NB4 (cell line): Measurements from ENCODE around the gene GRM8.

Source experiments
- DNase-seq: peaks from one replicate; pipeline ENCODE4 v3.0.0; 2010; ENCODE audit warnings: low read depth
- H3K4me3 ChIP-seq: one replicate; pipeline ENCODE4 v1.5.1; 2011; ENCODE audit warnings: mild to moderate bottlenecking, low read depth, low read length, moderate library complexity
- CTCF ChIP-seq: IDR thresholded peaks from one replicate; pipeline ENCODE4 v1.5.1; 2012; ENCODE audit warnings: low read depth, low read length
- MYC ChIP-seq: IDR thresholded peaks from 2 replicates; pipeline ENCODE4 v1.6.1; 2011; ENCODE audit warnings: low read depth, low read length
- POLR2A ChIP-seq: IDR thresholded peaks from 2 replicates; pipeline ENCODE4 v1.6.1; 2011; ENCODE audit warnings: mild to moderate bottlenecking; ENCODE audit not compliant: insufficient read length; ENCODE audit errors: extremely low read depth
- TF ChIP-seq, protein P1 (sequence below): IDR thresholded peaks from 2 replicates; pipeline ENCODE4 v1.6.1; 2011; ENCODE audit warnings: low read depth, low read length

Gene GRM8

GRCh38 chr7:127066974-127067373 is 185.8 kb downstream of the GRM8 start:
- no peak overlapping the region for H3K4me3 ChIP-seq
- DNase-seq, result peak; percentile 46
- TF ChIP-seq, protein P1, sequence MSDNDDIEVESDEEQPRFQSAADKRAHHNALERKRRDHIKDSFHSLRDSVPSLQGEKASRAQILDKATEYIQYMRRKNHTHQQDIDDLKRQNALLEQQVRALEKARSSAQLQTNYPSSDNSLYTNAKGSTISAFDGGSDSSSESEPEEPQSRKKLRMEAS, result no peak
- TF ChIP-seq MYC, result no peak
- TF ChIP-seq POLR2A, result no peak
- peak; percentile 29 for TF ChIP-seq CTCF

DNA sequence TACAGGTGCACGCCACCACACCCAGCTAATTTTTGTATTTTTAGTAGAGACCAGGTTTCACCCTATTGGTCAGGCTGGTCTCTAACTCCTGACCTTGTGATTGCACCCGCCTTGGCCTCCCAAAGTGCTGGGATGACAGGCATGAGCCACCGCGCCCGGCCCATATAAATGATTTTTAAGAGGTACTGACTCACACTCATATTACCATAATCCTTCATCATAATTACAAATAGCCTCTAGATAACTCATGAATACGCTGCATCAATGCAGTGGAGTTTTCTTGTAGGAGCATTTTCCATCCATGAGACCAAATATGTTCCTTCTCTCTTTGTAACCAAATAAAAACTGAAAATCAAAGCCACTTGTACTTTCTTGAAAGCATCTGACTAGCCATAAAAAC is 193.3 kb downstream of the GRM8 start:
- no peak overlapping the region for H3K4me3 ChIP-seq
- DNase-seq, result no peak
- no peak for TF ChIP-seq CTCF
- TF ChIP-seq POLR2A, result no peak
- TF ChIP-seq, protein P1, result no peak
- no peak for TF ChIP-seq MYC

DNA sequence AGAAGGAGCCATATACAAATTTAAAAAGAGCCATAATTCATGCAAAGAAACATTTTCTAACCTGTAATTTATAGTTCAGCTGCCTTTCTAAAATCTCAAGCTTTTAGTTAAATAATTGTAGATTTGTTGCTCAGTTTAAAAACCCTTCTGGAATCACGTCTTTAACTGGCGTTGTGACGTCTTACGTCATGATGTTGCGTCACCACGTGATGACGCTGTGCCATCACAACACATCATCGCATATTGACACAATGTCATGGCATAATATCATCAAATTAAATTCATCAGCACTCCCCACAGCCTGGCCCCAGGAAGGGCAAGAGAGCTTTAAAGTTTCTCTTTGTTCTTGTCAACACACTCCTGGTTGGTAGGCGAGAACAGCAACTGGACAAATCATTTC is 194.8 kb downstream of the GRM8 start:
- H3K4me3 ChIP-seq, result no peak overlapping the region
- TF ChIP-seq CTCF (no peak), MYC (no peak), POLR2A (no peak)
- TF ChIP-seq, protein P1, result no peak
- peak; percentile 20 for DNase-seq

- DNase-seq, result no peak
- H3K4me3 ChIP-seq, result no peak overlapping the region
- TF ChIP-seq POLR2A (no peak), CTCF (no peak), MYC (no peak)
- TF ChIP-seq, protein P1, result no peak
These were observed 196.5 kb downstream of the GRM8 start for GRCh38 chr7:127056202-127056601.

DNA sequence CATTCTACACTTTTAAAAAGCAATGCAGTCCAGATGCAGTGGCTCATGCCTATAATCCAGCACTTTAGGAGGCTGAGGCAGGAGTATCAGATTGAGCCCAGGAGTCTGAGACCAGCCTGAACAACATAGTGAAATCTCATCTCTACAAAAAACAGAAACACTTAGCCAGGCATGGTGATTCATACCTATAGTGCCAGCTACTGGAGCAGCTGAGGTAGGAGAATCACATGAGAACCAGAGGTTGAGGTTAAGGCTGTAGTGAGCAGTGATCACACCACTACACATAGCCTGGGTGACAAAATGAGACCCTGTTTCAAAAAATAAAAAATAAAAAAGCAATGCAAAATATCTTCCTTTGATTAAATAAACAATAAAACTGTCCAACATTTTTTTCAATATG is 205.2 kb downstream of the GRM8 start:
- DNase-seq, result no peak
- no peak overlapping the region for H3K4me3 ChIP-seq
- TF ChIP-seq, protein P1, result no peak
- TF ChIP-seq MYC (no peak), CTCF (no peak), POLR2A (no peak)
